IPS-18c (cell line): ENCODE data around the gene CDK5RAP2.

Experiments used
- H3K4me3 ChIP-seq: 2 replicates; pipeline ENCODE4 v1.7.0; 2013; ENCODE audit warnings: low read depth, mild to moderate bottlenecking, low read length, moderate library complexity; ENCODE audit not compliant: insufficient read depth
- H3K9me3 ChIP-seq: one replicate; pipeline ENCODE4 v1.6.1; 2013; ENCODE audit warnings: mild to moderate bottlenecking, low read length, moderate library complexity; ENCODE audit not compliant: control insufficient read depth, insufficient read depth

The CDK5RAP2 gene

DNA sequence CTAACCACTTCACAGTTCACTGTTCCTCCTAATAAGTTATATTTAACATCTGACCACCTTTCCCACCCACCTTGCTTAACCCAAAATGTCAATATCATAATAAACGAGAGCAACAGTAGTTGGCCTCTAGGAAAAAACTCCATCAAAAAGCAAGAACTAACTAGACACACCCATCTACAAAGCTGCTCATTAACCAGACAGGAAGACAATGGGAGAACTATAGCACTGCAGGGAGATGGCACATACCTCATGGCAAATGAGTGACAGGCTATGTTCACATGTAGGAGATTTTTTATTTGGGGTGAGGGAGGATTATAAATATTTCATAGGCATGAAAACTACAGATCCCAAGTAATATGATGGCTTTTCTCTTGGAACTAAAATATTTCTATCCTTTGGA lies 23.6 kb upstream of the CDK5RAP2 start:
- Histone ChIP-seq H3K9me3 (no peaks in the 10 kb centered on the region), H3K4me3 (no peak overlapping the region)

DNA sequence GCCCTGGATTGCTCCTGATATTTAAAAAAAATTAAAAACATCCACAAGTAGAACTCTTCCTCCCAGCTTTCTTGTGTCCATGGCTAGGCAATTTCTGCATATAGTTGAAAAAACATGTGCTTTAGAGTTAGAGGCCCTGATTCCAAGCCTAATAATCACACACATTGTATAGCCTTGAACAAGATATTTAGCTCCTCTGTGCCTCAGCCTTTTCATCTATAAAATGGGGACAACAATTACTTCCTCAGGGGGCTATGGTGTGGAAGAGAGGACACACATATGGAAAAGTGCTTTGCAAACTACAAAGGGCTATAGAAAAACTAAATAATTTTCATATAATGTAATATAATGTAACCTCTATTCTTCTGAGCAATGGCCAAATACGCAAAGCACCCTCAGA lies 23.0 kb upstream of the CDK5RAP2 start:
- no peak overlapping the region for H3K4me3 ChIP-seq
- no peaks in the 10 kb centered on the region for H3K9me3 ChIP-seq

DNA sequence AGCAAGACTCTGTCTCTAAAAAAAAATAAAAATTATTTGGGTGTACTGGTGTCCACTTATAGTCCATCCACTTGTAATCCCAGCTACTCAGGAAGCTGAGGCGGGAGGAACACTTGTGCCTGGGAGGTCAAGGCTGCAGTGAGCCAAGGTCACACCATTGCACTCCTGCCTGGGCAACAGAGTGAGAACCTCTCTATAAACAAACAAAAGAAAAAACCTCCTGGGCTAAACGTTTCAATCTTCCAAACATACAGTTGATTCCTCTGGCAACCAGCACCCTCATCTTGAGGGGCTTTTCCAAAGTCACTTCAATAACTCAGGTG lies 13.9 kb upstream of the CDK5RAP2 start:
- Histone ChIP-seq H3K4me3 (no peak overlapping the region), H3K9me3 (no peaks in the 10 kb centered on the region)

DNA sequence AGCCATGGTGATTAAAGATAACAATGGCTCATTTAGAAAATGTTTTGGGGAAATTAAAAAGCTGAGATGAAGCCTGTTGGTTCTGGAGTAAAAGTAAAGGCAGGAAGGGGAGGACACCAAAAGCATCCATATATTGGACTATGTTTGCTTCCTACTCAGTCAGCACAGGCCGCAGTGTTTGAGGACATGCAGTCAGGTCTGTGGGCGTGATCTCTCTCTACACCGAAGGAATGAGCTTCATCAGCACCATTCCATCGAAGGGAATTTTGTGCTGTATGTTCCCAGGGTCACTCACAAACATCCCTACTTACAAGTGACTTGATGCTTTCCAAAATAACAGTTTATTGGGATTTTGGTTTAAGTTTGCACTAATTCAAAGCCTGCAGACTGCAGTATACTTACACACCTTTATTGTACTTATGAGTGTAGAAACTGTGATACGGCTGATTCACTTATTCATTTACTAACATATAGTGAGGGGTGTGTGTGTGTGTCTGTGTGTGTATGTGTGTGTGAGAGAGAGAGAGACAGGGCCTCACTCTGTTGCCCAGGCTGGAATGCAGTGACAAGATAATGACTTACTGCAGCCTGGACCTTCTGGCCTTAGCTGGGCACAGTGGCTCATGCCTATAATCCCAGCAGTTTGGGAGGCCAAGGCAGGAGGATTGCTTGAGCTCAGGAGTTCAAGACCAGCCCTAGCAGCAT lies 13.4 kb upstream of the CDK5RAP2 start:
- Histone ChIP-seq H3K4me3 (no peak overlapping the region), H3K9me3 (no peaks in the 10 kb centered on the region)

DNA sequence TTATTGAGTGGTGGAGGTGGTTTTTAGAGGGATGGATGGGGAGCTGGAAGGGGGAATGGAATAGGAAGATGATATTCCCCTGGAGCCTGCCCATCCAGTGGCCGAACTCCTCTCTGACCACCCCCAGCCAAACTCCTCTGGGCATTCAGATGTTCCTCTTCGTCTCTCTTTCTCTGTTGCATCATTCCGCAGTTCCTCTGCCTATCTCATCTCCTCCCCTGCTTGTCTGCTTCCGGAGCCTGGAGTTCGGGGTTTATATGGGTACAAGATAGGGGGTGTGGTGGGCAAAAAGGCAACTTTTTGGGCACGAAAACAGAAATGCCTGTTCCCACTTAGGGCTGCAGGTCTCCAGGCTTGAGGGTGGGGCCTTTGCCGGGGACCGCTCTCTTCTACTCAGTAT lies 12.2 kb upstream of the CDK5RAP2 start:
- H3K4me3 ChIP-seq, result no peak overlapping the region
- H3K9me3 ChIP-seq, result no peaks in the 10 kb centered on the region

DNA sequence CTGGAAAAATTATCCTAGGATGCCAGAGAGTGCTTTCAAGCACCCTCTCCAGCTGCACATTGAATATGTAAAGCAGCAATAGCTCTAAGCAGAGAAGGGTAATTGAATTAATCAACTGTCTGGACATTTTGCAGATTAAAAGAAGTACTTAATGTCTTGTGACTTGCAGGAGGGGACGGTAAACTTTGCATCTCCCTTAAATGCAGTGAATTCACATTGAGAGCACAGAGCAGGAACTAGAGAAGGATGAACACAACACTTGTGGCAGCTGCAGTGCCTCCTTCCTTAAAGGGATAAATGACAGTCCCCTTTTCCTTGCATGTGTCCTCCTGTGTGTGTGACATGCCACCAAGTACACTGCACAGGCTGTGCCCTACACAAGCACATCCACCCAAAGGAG lies 7.4 kb upstream of the CDK5RAP2 start:
- H3K4me3 ChIP-seq, result no peak overlapping the region
- no peaks in the 10 kb centered on the region for H3K9me3 ChIP-seq

DNA sequence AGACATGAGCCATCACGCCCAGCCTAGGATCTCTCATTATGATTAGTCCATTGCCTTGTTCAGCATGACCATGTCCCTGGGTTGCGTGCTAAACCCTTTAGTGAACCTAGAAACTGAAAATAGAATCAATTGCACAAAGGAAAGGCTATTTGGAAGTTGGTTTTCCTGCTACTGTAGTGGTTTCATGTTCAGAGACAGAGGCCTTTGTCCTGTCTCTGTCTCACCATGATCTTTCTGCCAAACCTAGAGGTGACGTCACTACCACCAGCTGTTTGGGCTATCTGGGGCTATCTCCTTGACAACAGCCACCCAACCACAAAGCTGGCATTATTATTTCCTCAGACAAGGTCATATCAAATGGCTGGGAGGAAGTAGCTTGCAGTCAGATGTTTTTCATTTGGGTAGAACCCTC lies 4.0 kb upstream of the CDK5RAP2 start:
- no peak overlapping the region for H3K4me3 ChIP-seq
- peaks cover 2% of the 10 kb centered on the region for H3K9me3 ChIP-seq

DNA sequence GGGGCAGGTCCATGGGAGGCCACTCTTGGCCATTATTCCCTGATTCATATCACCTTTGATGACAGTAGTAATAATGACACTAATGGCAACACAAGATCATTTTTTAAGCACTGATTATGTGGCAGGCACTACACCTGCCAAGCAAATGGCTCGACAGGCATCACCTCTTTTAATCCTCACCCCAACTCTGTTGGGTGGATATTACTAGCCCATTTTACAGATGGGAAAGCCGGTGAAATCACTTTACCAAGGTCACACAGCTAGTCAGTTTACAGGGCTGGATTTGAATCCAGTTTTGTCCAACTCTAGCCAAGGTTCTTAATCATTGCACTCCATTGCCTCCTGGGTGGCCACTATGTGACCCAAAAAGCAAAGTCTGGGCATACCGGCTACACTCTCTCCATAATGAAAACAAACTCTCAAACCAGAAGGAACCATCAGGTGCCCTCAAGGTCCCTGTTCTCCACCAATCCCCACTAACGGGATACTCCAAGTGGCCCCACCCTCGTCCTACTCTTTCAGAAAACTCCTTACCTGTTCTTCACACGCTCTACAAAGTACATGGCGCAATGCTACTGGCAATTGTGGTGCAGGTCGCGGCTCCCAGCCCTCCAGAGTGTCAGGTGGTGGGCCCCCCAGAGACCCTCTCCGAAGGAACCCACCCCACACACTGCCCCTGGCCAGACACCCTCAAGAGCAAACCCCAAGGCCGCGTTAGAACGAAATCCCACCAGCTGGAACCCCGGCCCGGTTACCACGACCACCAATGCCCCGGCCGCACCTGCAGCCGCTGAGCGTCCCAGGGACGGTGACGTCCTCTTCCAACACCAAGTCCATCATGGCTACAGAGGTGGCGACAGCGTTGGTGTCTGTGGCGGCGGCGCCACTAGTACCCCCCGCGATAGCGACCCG lies 572 bp downstream of the CDK5RAP2 start:
- H3K9me3 ChIP-seq, result peaks cover 2% of the 10 kb centered on the region
- H3K4me3 ChIP-seq, result peak overlapping the region; percentile 89

DNA sequence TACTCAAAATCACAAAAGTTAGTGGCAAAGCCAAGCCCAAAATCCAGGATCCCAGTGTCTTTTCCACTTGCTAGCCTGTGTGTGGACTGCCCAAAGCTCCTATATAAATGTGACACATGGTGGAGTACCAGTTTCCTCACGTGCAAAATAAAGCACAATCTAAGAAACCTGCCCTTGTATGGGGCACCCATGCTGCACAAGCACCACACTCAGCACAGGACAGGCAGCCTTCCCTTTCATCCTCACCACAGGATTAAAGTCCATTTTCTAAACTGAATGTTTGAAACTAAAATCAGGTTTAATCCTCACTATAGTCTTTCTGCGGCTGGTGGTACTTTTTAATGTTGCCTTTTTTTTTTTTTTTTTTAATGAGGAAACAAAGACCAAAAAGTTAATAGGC lies 5.5 kb downstream of the CDK5RAP2 start:
- Histone ChIP-seq H3K4me3 (no peak overlapping the region), H3K9me3 (no peaks in the 10 kb centered on the region)

DNA sequence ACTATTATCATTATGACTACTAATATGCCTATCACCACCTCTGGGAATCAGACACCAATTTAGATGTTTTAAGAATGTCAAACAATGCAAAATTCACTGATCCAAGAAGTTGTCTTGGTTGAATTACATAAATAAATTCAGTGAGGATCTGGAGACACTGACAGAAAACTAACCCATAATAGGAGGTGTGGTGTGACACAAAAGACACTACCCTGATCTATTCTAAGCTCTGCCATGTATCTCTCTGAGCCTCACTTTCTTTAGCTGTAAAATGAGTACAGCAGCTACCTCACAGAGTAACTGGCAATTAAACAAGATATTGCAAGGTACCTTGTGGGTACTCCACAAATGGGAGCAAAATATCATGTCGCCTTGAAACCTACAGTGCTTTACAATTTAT lies 7.5 kb downstream of the CDK5RAP2 start:
- H3K9me3 ChIP-seq, result no peaks in the 10 kb centered on the region
- no peak overlapping the region for H3K4me3 ChIP-seq

DNA sequence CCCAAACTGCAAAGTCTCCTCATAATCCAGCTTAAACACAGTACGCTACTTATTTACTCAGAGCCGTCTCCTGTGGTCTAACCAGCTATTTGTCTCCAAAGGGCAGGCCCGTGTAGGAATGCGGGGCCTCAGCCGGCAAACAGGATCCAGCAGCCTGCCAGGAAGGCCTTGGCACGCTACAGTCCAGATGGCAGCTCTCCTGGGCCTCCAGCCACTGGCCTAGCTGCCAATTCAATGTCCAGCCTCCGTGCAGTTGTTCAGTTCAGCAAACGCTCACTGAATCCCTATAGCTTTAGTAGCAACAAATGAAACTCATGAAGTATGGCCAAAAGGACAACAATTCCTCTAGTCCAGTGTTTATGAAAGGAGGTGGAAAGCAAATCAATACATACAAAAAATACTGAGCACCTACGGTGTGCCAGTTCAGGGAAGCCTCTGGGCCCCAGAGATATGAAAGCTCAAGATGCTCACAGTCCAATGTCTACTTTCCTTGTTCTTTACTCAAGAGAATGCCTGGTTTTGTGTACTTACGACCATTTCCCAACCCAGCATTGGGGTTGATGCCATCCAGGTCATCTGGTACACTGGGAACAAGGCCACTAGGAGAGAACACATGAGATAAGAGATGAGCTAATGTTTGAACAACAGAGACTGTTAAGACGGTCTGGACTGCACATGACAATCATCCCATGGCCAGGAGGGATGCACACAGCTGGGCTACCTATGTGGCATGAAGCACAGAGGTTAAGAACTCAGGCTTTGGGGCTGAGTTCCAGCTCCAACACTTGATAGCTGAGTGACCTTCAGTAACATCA lies 8.3 kb downstream of the CDK5RAP2 start:
- Histone ChIP-seq H3K4me3 (no peak overlapping the region), H3K9me3 (no peaks in the 10 kb centered on the region)

DNA sequence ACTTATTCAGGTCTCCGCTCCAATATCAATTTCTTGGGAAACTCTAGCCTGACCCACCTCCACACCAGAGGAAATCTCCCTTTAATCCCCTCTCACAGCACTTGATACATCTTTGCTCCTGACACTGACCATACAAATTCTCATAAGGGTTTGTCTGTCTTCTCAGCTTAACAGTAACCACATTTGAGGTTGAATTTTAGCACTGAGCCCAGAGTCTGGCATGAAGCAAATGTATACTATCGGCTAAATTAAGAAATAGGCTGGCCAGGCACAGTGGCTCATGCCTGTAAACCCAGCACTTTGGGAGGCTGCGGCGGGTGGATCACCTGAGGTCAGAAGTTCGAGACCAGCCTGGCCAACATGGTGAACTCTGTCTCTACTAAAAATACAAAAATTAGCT lies 9.7 kb downstream of the CDK5RAP2 start:
- no peak overlapping the region for H3K4me3 ChIP-seq
- H3K9me3 ChIP-seq, result no peaks in the 10 kb centered on the region

DNA sequence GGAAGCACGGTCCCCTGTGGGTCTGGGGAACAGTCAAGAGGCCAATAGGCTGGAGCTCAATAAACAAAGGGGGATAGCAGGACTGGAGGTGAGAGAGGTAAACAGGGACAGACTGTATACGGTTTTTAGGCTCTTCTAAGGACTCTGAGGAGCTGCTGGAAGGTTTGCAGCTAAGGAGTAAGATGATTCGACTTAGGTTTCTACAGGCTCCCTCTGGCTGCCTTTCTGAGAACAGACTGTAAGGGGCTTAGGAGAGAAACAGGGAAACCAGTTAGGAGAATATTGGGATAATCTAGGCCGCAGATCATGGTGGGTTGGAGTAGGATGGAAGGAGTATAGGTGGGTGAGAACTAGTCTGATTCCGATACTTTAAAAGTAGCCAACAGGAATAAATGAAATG lies 10.4 kb downstream of the CDK5RAP2 start:
- no peaks in the 10 kb centered on the region for H3K9me3 ChIP-seq
- H3K4me3 ChIP-seq, result no peak overlapping the region

DNA sequence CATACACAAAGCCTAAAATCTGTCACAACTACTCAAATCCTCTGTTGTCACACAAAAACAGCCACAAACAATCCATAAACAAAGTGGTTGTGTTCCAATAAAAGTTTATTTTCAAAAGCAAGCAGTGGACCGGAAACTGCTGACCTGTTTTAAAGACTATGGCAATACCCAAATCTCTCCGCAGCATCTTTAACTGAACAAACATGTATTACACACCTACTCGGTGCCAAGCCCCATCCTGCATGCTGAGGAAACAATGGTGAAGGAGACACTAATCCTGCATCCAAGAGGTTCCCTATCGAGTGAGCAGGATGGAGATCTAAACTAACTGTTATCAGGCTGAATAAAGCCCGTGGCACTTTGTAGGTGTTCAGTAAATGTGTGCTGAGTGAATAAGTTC lies 11.2 kb downstream of the CDK5RAP2 start:
- Histone ChIP-seq H3K9me3 (no peaks in the 10 kb centered on the region), H3K4me3 (no peak overlapping the region)

DNA sequence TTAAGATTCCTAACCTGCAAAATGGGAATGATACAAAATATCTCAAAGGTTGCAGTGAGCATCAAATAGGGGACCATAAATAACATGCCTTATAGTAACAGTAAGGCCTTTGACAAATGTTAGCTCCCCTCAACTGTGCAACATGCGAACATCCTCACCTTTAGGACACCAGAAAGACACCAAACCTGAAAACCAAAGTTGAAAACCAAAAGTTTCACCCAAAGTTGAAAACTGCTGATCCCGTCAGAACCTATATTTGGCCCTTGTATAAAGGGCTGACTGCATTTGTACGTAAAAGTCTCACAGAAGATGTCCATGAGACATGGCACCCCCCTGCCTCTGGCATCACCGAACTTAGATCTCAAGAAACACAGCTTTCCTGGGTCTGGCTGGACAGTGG lies 12.1 kb downstream of the CDK5RAP2 start:
- no peak overlapping the region for H3K4me3 ChIP-seq
- H3K9me3 ChIP-seq, result no peaks in the 10 kb centered on the region

DNA sequence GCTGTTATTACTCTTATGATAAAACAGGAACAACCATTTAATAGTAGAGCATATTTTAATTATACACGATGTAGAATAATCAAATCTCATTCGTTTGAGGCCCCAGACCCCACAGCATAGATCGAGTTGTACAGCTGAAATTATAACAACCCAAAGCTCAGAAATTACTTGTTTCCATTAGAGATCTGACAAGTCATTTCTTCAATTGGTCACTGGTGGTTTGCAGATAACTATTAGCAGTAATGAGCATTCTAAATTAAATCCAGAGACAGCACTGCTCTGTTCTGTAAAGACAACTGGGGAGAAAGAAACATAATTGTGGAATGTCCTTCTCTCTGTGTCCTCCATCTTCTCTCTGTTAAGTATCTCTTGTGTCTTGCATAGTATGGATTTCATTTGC lies 12.9 kb downstream of the CDK5RAP2 start:
- Histone ChIP-seq H3K4me3 (no peak overlapping the region), H3K9me3 (no peaks in the 10 kb centered on the region)

DNA sequence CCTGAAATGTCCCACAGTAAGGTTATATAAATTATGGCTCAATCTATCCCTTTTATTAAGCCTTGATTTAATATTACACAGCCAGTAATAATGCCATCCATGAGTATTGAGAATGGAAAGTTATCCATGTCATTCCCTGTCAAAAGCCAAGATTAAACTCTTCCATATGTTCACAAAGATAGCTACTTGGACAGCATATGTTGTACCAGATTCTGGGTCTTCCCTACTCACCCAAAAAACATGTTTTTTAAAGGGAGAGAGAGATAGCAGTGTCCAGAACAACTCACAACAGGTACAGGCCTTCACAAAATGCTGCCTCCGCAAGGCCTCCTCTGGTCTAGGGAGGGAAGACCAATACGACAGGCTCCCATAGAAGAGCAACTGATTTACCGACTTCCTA lies 15.4 kb downstream of the CDK5RAP2 start:
- no peak overlapping the region for H3K4me3 ChIP-seq
- no peaks in the 10 kb centered on the region for H3K9me3 ChIP-seq
